SW480 (cell line): ENCODE measurements around the gene DST.

Experiments used
- DNase-seq: peaks from one replicate; pipeline ENCODE4 v3.0.0-alpha.2; 2016; ENCODE audit warnings: low spot score

The DST gene

GRCh38 chr6:56480654-56481337, 161.9 kb downstream of the DST start:
- no peak for DNase-seq

GRCh38 chr6:56480246-56480645, 162.4 kb downstream of the DST start:
- DNase-seq = no peak

GRCh38 chr6:56479381-56479780, 163.3 kb downstream of the DST start:
- no peak for DNase-seq

GRCh38 chr6:56478202-56478601, 164.5 kb downstream of the DST start:
- no peak for DNase-seq

- no peak for DNase-seq
Observed at GRCh38 chr6:56477241-56477640, 165.4 kb downstream of the DST start.

- no peak for DNase-seq
Observed at GRCh38 chr6:56475736-56476457, 166.8 kb downstream of the DST start.

- DNase-seq = no peak
Observed at GRCh38 chr6:56474532-56474931, 168.2 kb downstream of the DST start.

- no peak for DNase-seq
Observed at GRCh38 chr6:56463443-56463842, 179.2 kb downstream of the DST start.

- no peak for DNase-seq
Observed at GRCh38 chr6:56459030-56459805, 183.5 kb downstream of the DST start.

- DNase-seq = no peak
Observed at GRCh38 chr6:56458324-56458884, 184.3 kb downstream of the DST start.

GRCh38 chr6:56456785-56457184, 185.9 kb downstream of the DST start:
- DNase-seq = no peak

GRCh38 chr6:56450882-56451739, 191.6 kb downstream of the DST start:
- DNase-seq = no peak

GRCh38 chr6:56450376-56450775, 192.3 kb downstream of the DST start:
- no peak for DNase-seq

GRCh38 chr6:56448046-56448445, 194.6 kb downstream of the DST start:
- DNase-seq = no peak

- DNase-seq = no peak
Observed at GRCh38 chr6:56445818-56446217, 196.9 kb downstream of the DST start.

GRCh38 chr6:56444855-56445254, 197.8 kb downstream of the DST start:
- no peak for DNase-seq

GRCh38 chr6:56440551-56440981, 202.1 kb downstream of the DST start:
- no peak for DNase-seq

- DNase-seq = no peak
Observed at GRCh38 chr6:56437171-56437900, 205.4 kb downstream of the DST start.

GRCh38 chr6:56435754-56436153, 206.9 kb downstream of the DST start:
- DNase-seq = no peak

GRCh38 chr6:56435326-56435725, 207.4 kb downstream of the DST start:
- no peak for DNase-seq

- no peak for DNase-seq
Observed at GRCh38 chr6:56434606-56435005, 208.1 kb downstream of the DST start.
